Upper lobe of right lung (tissue), 1 donor: ENCODE measurements around the gene LLGL1. TPM values are rescaled to one million over a fixed set of nuclear protein-coding genes. Genes with fewer than 3 reads are reported as not detected.
A peak's percentile ranks its signal among the peaks of the same experiment; 100 is the strongest.

Source experiments
- ATAC-seq: fragments of 200-7000 bp; cut with Tn5 transposase; one replicate; pipeline ENCODE4 v1.9.1; 2020; ENCODE audit warnings: mild to moderate bottlenecking, moderate library complexity
- DNase-seq: peaks from one replicate; pipeline ENCODE4 v3.0.0-alpha.2; 2020
- H3K27ac ChIP-seq: fragments of 200-600 bp; one replicate; pipeline ENCODE4 v1.8.0; 2022
- H3K27me3 ChIP-seq: fragments of 200-600 bp; one replicate; pipeline ENCODE4 v1.8.0; 2022; ENCODE audit warnings: mild to moderate bottlenecking
- H3K36me3 ChIP-seq: fragments of 200-600 bp; one replicate; pipeline ENCODE4 v1.8.0; 2022
- H3K4me1 ChIP-seq: fragments of 200-600 bp; one replicate; pipeline ENCODE4 v1.8.0; 2022
- H3K4me3 ChIP-seq: fragments of 200-600 bp; one replicate; pipeline ENCODE4 v1.8.0; 2022; ENCODE audit warnings: mild to moderate bottlenecking
- H3K9me3 ChIP-seq: fragments of 200-600 bp; one replicate; pipeline ENCODE4 v1.8.0; 2022
- intact Hi-C: fragments of 100-400 bp; cut with DNase I; formaldehyde crosslinking; loops from one replicate; pipeline ENCODE4 v1.11.0; 2022
- total RNA-seq: library from RNA; stranded (reverse); fragmentation: NEBNext Ultra II Directional; extraction: Animal tissue kit (Norgen Biotek cat#: 25700); gene quantifications from one replicate; pipeline ENCODE4 v1.2.1, GENCODE V29; 2021
- TF ChIP-seq, protein P1 (sequence below): fragments of 200-600 bp; IDR thresholded peaks from one replicate; pipeline ENCODE4 v1.8.0; 2022; ENCODE audit warnings: antibody characterized with exemption
- donor health status: DM: no; HTN: yes; CAD: no; lungs with severe emphysema.

LLGL1 gene
- total RNA-seq, 1 donor from 2014 or later = 11.7 TPM

DNA sequence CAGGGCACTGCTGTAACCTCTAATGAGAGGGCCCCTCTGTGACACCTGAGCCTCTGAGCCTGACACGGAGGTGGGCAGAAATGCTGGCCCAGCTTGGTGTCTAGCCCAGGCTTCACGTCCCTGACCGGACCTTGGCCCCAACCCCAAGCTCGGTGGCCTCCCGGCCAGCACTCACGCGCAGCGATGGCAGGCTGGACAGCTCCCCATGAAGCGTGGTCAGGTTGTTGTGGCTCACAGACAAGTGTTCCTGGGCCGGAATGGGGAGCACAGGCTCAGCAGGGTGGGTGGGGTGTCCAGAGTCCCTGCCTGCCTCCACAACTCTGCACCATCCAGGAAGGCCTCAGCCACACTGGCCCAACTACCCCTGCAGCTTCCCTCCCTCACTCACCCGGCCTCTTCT, 30.9 kb downstream of the LLGL1 start:
- Histone ChIP-seq H3K27me3 (no peaks in the 10 kb centered on the region), H3K4me1 (peaks cover 29% of the 10 kb centered on the region), H3K36me3 (peaks cover 54% of the 10 kb centered on the region), H3K27ac (no peak overlapping the region), H3K4me3 (no peak overlapping the region), H3K9me3 (no peaks in the 10 kb centered on the region)
- TF ChIP-seq, protein P1, sequence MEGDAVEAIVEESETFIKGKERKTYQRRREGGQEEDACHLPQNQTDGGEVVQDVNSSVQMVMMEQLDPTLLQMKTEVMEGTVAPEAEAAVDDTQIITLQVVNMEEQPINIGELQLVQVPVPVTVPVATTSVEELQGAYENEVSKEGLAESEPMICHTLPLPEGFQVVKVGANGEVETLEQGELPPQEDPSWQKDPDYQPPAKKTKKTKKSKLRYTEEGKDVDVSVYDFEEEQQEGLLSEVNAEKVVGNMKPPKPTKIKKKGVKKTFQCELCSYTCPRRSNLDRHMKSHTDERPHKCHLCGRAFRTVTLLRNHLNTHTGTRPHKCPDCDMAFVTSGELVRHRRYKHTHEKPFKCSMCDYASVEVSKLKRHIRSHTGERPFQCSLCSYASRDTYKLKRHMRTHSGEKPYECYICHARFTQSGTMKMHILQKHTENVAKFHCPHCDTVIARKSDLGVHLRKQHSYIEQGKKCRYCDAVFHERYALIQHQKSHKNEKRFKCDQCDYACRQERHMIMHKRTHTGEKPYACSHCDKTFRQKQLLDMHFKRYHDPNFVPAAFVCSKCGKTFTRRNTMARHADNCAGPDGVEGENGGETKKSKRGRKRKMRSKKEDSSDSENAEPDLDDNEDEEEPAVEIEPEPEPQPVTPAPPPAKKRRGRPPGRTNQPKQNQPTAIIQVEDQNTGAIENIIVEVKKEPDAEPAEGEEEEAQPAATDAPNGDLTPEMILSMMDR = no peak
- no peak for ATAC-seq
- intact Hi-C loops = no loop called here
- no peak for DNase-seq

GRCh38 chr17:18256776-18257175, 31.3 kb downstream of the LLGL1 start:
- peak overlapping the region; percentile 98 for H3K27ac ChIP-seq
- intact Hi-C loops = no loop called here
- H3K4me3 ChIP-seq = peak overlapping the region; percentile 99
- H3K4me1 ChIP-seq = peaks cover 33% of the 10 kb centered on the region
- ATAC-seq (no peak), DNase-seq (no peak)
- H3K36me3 ChIP-seq = peaks cover 50% of the 10 kb centered on the region
- no peaks in the 10 kb centered on the region for H3K27me3 ChIP-seq
- no peaks in the 10 kb centered on the region for H3K9me3 ChIP-seq
- TF ChIP-seq, protein P1 = no peak

DNA sequence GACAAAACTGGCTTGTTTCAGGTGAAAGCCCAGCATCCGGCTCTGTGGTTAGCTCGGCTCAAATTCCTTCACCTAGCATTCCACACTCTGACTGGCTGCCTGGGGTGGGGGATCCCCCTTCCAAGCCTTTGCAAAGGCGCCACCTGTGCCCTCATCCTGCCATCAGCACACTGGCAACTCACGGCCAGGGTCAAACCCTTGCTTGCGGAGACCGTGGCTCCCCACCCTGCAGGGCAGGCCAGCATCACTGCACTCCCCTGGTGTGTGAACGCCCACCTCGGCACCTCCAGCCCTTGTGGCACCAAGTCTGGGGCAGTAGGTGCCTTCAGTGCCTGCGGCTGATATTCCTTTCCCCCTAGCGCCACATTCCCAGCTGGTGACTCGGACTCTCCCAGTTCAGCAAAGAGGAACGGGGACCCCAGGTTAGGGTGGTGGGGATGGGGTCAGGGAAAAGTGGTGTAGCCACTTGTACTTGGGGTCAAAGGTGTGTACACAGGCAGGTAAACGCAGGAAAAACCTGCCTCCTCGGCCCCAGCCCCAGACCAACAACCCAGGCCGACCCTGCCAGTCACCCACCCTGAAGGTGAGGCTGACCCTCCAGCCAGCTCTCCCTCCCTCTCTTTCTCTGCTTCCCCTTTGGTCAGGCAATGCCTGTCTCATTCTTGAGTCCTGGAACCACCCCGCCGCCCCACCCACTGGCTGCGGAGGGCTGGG, 32.0 kb downstream of the LLGL1 start:
- TF ChIP-seq, protein P1 = no peak
- intact Hi-C loops = no loop called here
- Histone ChIP-seq H3K27me3 (no peaks in the 10 kb centered on the region), H3K4me1 (peaks cover 39% of the 10 kb centered on the region), H3K27ac (peak overlapping the region; percentile 98), H3K9me3 (no peaks in the 10 kb centered on the region), H3K4me3 (peak overlapping the region; percentile 99), H3K36me3 (peaks cover 43% of the 10 kb centered on the region)
- DNase-seq (peak; percentile 84), ATAC-seq (peak; percentile 30)

DNA sequence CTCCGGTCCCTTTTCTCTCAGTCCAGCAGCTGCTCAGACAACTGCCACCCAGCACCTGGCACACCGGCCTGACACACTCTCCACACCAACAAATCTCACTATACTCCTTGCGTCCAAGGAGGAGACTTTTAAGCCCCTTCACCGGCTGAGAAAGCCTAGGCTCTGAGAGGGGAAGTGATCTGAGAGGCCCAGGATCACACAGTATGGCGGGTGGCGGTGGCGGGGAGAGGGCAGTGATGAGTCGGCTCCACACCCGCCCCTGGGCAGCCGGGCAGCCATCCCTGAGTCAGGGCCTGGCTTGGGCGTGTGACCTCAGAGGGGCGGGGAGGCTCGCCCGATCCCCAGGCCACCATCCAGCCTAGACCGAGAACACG, 32.5 kb downstream of the LLGL1 start:
- DNase-seq (peak; percentile 90), ATAC-seq (peak; percentile 68)
- no peaks in the 10 kb centered on the region for H3K27me3 ChIP-seq
- H3K4me3 ChIP-seq = peak overlapping the region; percentile 99
- peak overlapping the region; percentile 98 for H3K27ac ChIP-seq
- TF ChIP-seq, protein P1 = peak; percentile 7
- peaks cover 41% of the 10 kb centered on the region for H3K4me1 ChIP-seq
- H3K9me3 ChIP-seq = no peaks in the 10 kb centered on the region
- intact Hi-C loops = no loop called here
- peaks cover 39% of the 10 kb centered on the region for H3K36me3 ChIP-seq

DNA sequence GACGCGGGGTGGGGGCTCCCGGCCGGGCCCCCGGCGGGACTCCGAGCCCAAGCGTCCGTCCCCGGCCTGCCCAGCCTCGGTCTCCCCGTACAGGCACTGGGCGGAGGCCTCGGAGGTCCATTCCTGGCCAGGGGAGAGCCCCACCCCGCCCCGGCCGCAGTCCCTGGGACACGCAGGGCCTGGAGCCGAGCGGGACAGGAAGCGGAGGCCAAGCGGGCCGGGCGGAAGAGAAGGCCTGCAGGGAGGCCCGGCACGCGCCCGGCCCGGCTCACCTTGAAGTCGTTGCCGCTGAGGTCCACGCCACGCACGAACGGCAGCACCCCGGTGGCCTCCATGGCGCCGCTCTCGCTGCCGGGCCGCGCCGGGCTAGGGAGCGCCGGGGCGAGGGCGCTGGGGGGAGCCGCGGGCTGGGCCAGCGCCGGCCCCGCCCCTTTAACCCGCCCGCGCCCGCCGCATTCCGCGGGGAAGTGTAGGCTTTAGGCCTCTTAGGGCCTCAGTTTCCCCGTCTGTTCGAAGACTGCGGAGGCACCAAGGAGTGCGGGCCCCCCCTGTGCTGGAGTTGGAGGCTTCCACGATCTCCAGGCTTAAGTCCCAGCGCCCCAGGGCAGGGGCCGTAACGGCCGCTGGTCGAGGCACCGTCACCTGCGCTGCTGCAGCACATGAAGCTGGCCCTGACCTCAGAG, 33.1 kb downstream of the LLGL1 start, which contains the start of gene FLII:
TSS of gene FLII (minus strand) at position 383 of the 683 bp plus-strand sequence. CDS start at position 335, 48 bp downstream.
- TF ChIP-seq, protein P1 = no peak
- Histone ChIP-seq H3K36me3 (peaks cover 39% of the 10 kb centered on the region), H3K27ac (peak within 1 kb of the TSS; percentile 98), H3K9me3 (no peaks in the 10 kb centered on the region), H3K27me3 (no peaks in the 10 kb centered on the region), H3K4me3 (peak within 1 kb of the TSS; percentile 99), H3K4me1 (peaks cover 41% of the 10 kb centered on the region)
- DNase-seq (no peak), ATAC-seq (peak; percentile 69)
- intact Hi-C loops = no loop called here
